H1 (cell line): ENCODE data around the gene CLCNKB. TPM values are rescaled to one million over a fixed set of nuclear protein-coding genes. Genes with fewer than 3 reads are reported as not detected.

Experiments
- CTCF ChIA-PET: fragments of 300-600 bp; sonication (Branson Sonifier 250); formaldehyde crosslinking; loops from one replicate; lab custom pipeline; 2021; ENCODE audit not compliant: partially characterized antibody; lab: Charles Lee
- POLR2A ChIA-PET: fragments of 300-600 bp; sonication (Branson Sonifier 250); formaldehyde crosslinking; loops from one replicate; lab custom pipeline; 2021; ENCODE audit warnings: inconsistent platforms; ENCODE audit not compliant: partially characterized antibody; lab: Charles Lee
- DNase-seq, 2 experiments: peaks; one replicate each; pipeline versions ENCODE4 v3.0.0 to v3.0.0-alpha.2; 2010 to 2022; ENCODE audit warnings: low spot score in 2 of 2, low read depth in 1 of 2, mixed read lengths in 1 of 2
- FAIRE-seq: peaks from 2 replicates; lab custom pipeline; 2011; peaks lifted over from hg19 to GRCh38; lab: Jason Lieb, UNC
- H2AFZ ChIP-seq: 2 replicates; pipeline ENCODE4 v1.8.1; 2012; ENCODE audit warnings: low read length, inconsistent platforms
- H2AK5ac ChIP-seq: 2 replicates; pipeline ENCODE4 v1.6.1; 2013; ENCODE audit warnings: low read depth, low read length
- H2BK120ac ChIP-seq: replicated peaks from 2 replicates; pipeline ENCODE3; 2013; ENCODE audit warnings: low read depth, low read length, inconsistent platforms
- H2BK12ac ChIP-seq: 2 replicates; pipeline ENCODE4 v1.6.1; 2013; ENCODE audit warnings: low read depth, low read length
- H2BK15ac ChIP-seq: 2 replicates; pipeline ENCODE4 v1.6.1; 2013; ENCODE audit warnings: low read length
- H2BK20ac ChIP-seq: 2 replicates; pipeline ENCODE4 v1.6.1; 2013; ENCODE audit warnings: low read length
- H2BK5ac ChIP-seq: 2 replicates; pipeline ENCODE4 v1.6.1; 2013; ENCODE audit warnings: low read depth, low read length
- H3K14ac ChIP-seq: 2 replicates; pipeline ENCODE4 v1.6.1; 2013; ENCODE audit warnings: inconsistent platforms; ENCODE audit not compliant: insufficient read length
- H3K18ac ChIP-seq: 2 replicates; pipeline ENCODE4 v1.6.1; 2013; ENCODE audit warnings: low read length; ENCODE audit errors: extremely low read depth
- H3K23ac ChIP-seq: 2 replicates; pipeline ENCODE4 v1.6.1; 2013; ENCODE audit warnings: inconsistent platforms; ENCODE audit not compliant: insufficient read length
- H3K23me2 ChIP-seq: 2 replicates; pipeline ENCODE4 v1.6.1; 2013; ENCODE audit warnings: low read depth, low read length
- H3K27ac ChIP-seq: 2 replicates; pipeline ENCODE4 v1.6.1; 2011; ENCODE audit warnings: low read depth, low read length, inconsistent platforms
- H3K27me3 ChIP-seq, 4 experiments: replicated peaks in 1 of 4; 1 replicate in 1 of 4; 2 replicates in 3 of 4; pipeline versions ENCODE4 v1.6.1 to v1.8.1; 2011 to 2013; ENCODE audit warnings: low read length in 3 of 4, mild to moderate bottlenecking in 3 of 4, inconsistent platforms in 2 of 4, mixed read lengths in 2 of 4, moderate library complexity in 1 of 4; ENCODE audit not compliant: control insufficient read depth in 3 of 4, insufficient read depth in 3 of 4; ENCODE audit errors: extremely low read depth in 1 of 4
- H3K36me3 ChIP-seq, 4 experiments: 2 replicates each; pipeline versions ENCODE4 v1.6.1 to v1.8.1; 2011 to 2013; ENCODE audit warnings: mild to moderate bottlenecking in 4 of 4, low read length in 3 of 4, moderate library complexity in 2 of 4, control low read depth in 1 of 4, inconsistent platforms in 1 of 4; ENCODE audit not compliant: insufficient read depth in 4 of 4, control insufficient read depth in 2 of 4
- H3K4ac ChIP-seq: replicated peaks from 2 replicates; pipeline ENCODE3; 2013; ENCODE audit warnings: low read length, low read depth, mixed read lengths, inconsistent platforms; ENCODE audit not compliant: insufficient read length
- H3K4me1 ChIP-seq, 4 experiments: replicated peaks in 1 of 4; 1 replicate in 1 of 4; 2 replicates in 3 of 4; pipeline versions ENCODE4 v1.6.1 to v1.8.1; 2011 to 2013; ENCODE audit warnings: low read length in 3 of 4, inconsistent platforms in 2 of 4, mixed read lengths in 1 of 4; ENCODE audit not compliant: insufficient read depth in 4 of 4, control insufficient read depth in 3 of 4
- H3K4me2 ChIP-seq, 2 experiments: 2 replicates each; pipeline versions ENCODE4 v1.6.1 to v1.8.1; 2011 to 2013; ENCODE audit warnings: low read depth in 2 of 2, low read length in 2 of 2, control low read depth in 1 of 2, inconsistent platforms in 1 of 2, mild to moderate bottlenecking in 1 of 2; ENCODE audit not compliant: insufficient read depth in 1 of 2
- H3K4me3 ChIP-seq, 4 experiments: fragments of 200-600, 300-600 bp in 1 of 4; sonication (generic), shearing (Covaris generic), sonication (Bioruptor Twin) in 1 of 4; 2 replicates each; pipeline versions ENCODE4 v1.5.1 to v1.8.1; 2011 to 2016; ENCODE audit warnings: low read length in 4 of 4, low read depth in 3 of 4, control low read depth in 2 of 4, inconsistent platforms in 2 of 4, mild to moderate bottlenecking in 2 of 4, mixed read lengths in 1 of 4, moderate library complexity in 1 of 4; ENCODE audit not compliant: insufficient read depth in 2 of 4; ENCODE audit errors: extremely low read depth in 1 of 4
- H3K56ac ChIP-seq: replicated peaks from 2 replicates; pipeline ENCODE3; 2013; ENCODE audit warnings: low read depth, mild to moderate bottlenecking, mixed read lengths, low read length, inconsistent platforms; ENCODE audit not compliant: insufficient read length
- H3K79me1 ChIP-seq: 2 replicates; pipeline ENCODE4 v1.6.1; 2013; ENCODE audit warnings: low read depth, low read length, control low read depth
- H3K79me2 ChIP-seq, 2 experiments: 2 replicates each; pipeline versions ENCODE4 v1.6.1 to v1.8.1; 2012 to 2013; ENCODE audit warnings: low read length in 2 of 2, mild to moderate bottlenecking in 2 of 2, inconsistent platforms in 1 of 2; ENCODE audit not compliant: insufficient read depth in 2 of 2, control insufficient read depth in 1 of 2
- H3K9ac ChIP-seq, 4 experiments: replicated peaks in 1 of 4; 1 replicate in 1 of 4; 2 replicates in 3 of 4; pipeline versions ENCODE4 v1.6.1 to v1.8.1; 2011 to 2013; ENCODE audit warnings: low read depth in 3 of 4, low read length in 3 of 4, control low read depth in 2 of 4, mild to moderate bottlenecking in 2 of 4, moderate library complexity in 2 of 4, inconsistent platforms in 1 of 4; ENCODE audit errors: extremely low read depth in 1 of 4
- H3K9me3 ChIP-seq, 2 experiments: 2 replicates each; pipeline versions ENCODE4 v1.6.1 to v1.8.1; 2012 to 2013; ENCODE audit warnings: mild to moderate bottlenecking in 2 of 2, moderate library complexity in 2 of 2, control low read depth in 1 of 2, inconsistent platforms in 1 of 2, low read depth in 1 of 2, low read length in 1 of 2, mixed read lengths in 1 of 2; ENCODE audit not compliant: insufficient read depth in 2 of 2
- H4K20me1 ChIP-seq, 2 experiments: replicated peaks in 1 of 2; 2 replicates each; pipeline versions ENCODE3 to v1.8.1; 2011 to 2013; ENCODE audit warnings: inconsistent platforms in 2 of 2, low read length in 2 of 2, mild to moderate bottlenecking in 1 of 2; ENCODE audit not compliant: insufficient read depth in 2 of 2, control insufficient read depth in 1 of 2
- H4K5ac ChIP-seq: 2 replicates; pipeline ENCODE4 v1.6.1; 2013; ENCODE audit warnings: low read length, low read depth, mixed read lengths, inconsistent platforms; ENCODE audit not compliant: insufficient read length
- H4K8ac ChIP-seq: 2 replicates; pipeline ENCODE4 v1.8.0; 2013; ENCODE audit warnings: mild to moderate bottlenecking, moderate library complexity, low read length, inconsistent platforms; ENCODE audit not compliant: insufficient read depth; ENCODE audit errors: extremely low read depth
- H4K91ac ChIP-seq: replicated peaks from 2 replicates; pipeline ENCODE3; 2013; ENCODE audit warnings: low read length, mixed read lengths, inconsistent platforms; ENCODE audit not compliant: insufficient read length
- BCL11A ChIP-seq, 2 experiments: IDR thresholded peaks; one replicate each; pipeline ENCODE4 v1.6.1; 2011; ENCODE audit warnings: low read depth in 2 of 2, low read length in 2 of 2, mild to moderate bottlenecking in 2 of 2
- CBX5 ChIP-seq: fragments of 300-800, 300-1000 bp; sonication (generic); IDR thresholded peaks from 2 replicates; pipeline ENCODE4 v1.7.1; 2016; ENCODE audit warnings: antibody characterized with exemption, low read length, low read depth
- CBX8 ChIP-seq: fragments of 300-800, 300-1000 bp; sonication (generic); IDR thresholded peaks from 2 replicates; pipeline ENCODE4 v1.7.1; 2016; ENCODE audit warnings: low read depth, low read length, borderline replicate concordance
- EGR1 ChIP-seq: IDR thresholded peaks from 2 replicates; pipeline ENCODE4 v1.6.1; 2011; ENCODE audit warnings: low read depth, low read length, borderline replicate concordance
- GABPA ChIP-seq: IDR thresholded peaks from 2 replicates; pipeline ENCODE4 v1.6.1; 2011; ENCODE audit warnings: mild to moderate bottlenecking, low read length, moderate library complexity, borderline replicate concordance; ENCODE audit not compliant: insufficient read depth
- POLR2A ChIP-seq, 2 experiments: IDR thresholded peaks; 1 replicate in 1 of 2; 2 replicates in 1 of 2; pipeline ENCODE4 v1.6.1; 2011; ENCODE audit warnings: low read depth in 2 of 2, low read length in 2 of 2, mild to moderate bottlenecking in 2 of 2; ENCODE audit errors: control extremely low read depth in 1 of 2
- TAF1 ChIP-seq: IDR thresholded peaks from 2 replicates; pipeline ENCODE4 v1.6.1; 2011; ENCODE audit warnings: mild to moderate bottlenecking, low read depth, low read length
- TAF7 ChIP-seq: optimal IDR thresholded peaks from 2 replicates; pipeline ENCODE3; 2011; ENCODE audit warnings: low read depth, mild to moderate bottlenecking, inconsistent platforms, low read length, moderate library complexity, borderline replicate concordance
- TCF12 ChIP-seq: IDR thresholded peaks from 2 replicates; pipeline ENCODE4 v1.6.1; 2011; ENCODE audit warnings: low read depth, mild to moderate bottlenecking, low read length
- WGBS, 2 experiments: shearing (Covaris generic) in 1 of 2; methylation state at CpG; one replicate each; pipeline versions ENCODE4 v1.1.6 to v1.1.7; 2013 to 2015; ENCODE audit warnings: low lambda C conversion rate in 2 of 2, mixed read lengths in 2 of 2, inconsistent platforms in 1 of 2, low coverage in 1 of 2, missing lambda C conversion rate in 1 of 2; ENCODE audit not compliant: insufficient replicate concordance in 2 of 2, insufficient coverage in 1 of 2, insufficient read length in 1 of 2; ENCODE audit errors: extremely low coverage in 1 of 2, missing lambda C conversion rate in 1 of 2; 5-methylcytosine and 5-hydroxymethylcytosine counted together
- polyA plus RNA-seq, 7 experiments: library from polyadenylated mRNA; depleted of rRNA in 3 of 7; stranded (reverse) in 5 of 7; unstranded in 2 of 7; fragments of >200 nt in 5 of 7; fragments of 200-250 nt in 2 of 7; gene quantifications; 1 replicate in 5 of 7; 2 replicates in 1 of 7; 4 replicates in 1 of 7; pipeline versions ENCODE4 v1.2.1 to v1.2.3, GENCODE V29; 2011 to 2013; ENCODE audit warnings: missing spikeins in 2 of 7, mixed read lengths in 2 of 7
- total RNA-seq: library from RNA; stranded (reverse); fragmentation: NEBNext Ultra II Directional; extraction: Animal tissue kit (Norgen Biotek cat#: 25700); gene quantifications from 2 replicates; pipeline ENCODE4 v1.2.1, GENCODE V29; 2021
- TF ChIP-seq, protein P1 (sequence below): IDR thresholded peaks from 2 replicates; pipeline ENCODE4 v1.6.1; 2011; ENCODE audit warnings: low read length, improper control_type of control experiment

Gene CLCNKB
- total and polyA plus RNA-seq, 2 of the 8 experiments (the other 6 are each of a cell fraction or from before 2014, with no cell fraction given) = 1.2 to 3.5 TPM

GRCh38 chr1:16080422-16081150 is 37.0 kb downstream of the CLCNKB start:
- Histone ChIP-seq H2AFZ (no peak overlapping the region), H2BK120ac (no peak overlapping the region), H4K5ac (no peak overlapping the region), H3K4me2 (no peak overlapping the region), H3K23me2 (no peaks in the 10 kb centered on the region), H3K79me2 (no peaks in the 10 kb centered on the region), H2BK20ac (no peak overlapping the region), H3K9ac (no peak overlapping the region), H4K91ac (no peak overlapping the region), H3K14ac (no peak overlapping the region), H2BK12ac (no peak overlapping the region), H3K56ac (no peak overlapping the region), H3K4me3 (no peak overlapping the region), H3K4ac (no peak overlapping the region), H3K79me1 (no peaks in the 10 kb centered on the region), H2AK5ac (no peak overlapping the region), H3K27me3 (peaks cover 0 to 4% (median 3%) of the 10 kb centered on the region in 4 experiments; a peak in 4 of 7 replicates), H4K20me1 (peaks cover 0 to 1% of the 10 kb centered on the region in 2 experiments), H3K9me3 (no peaks in the 10 kb centered on the region), H2BK15ac (no peak overlapping the region), H3K18ac (no peak overlapping the region), H2BK5ac (no peak overlapping the region), H3K4me1 (peaks cover 0 to 5% (median 2%) of the 10 kb centered on the region in 4 experiments; a peak in 1 of 7 replicates), H3K36me3 (no peaks in the 10 kb centered on the region), H3K23ac (no peak overlapping the region), H3K27ac (no peak overlapping the region), H4K8ac (no peak overlapping the region)
- 91% methylated on average over 5 of the region's 5 CpGs; no CpG with 5 or more reads in 1 of the 2 experiments for WGBS, 2 experiments
- ChIA-PET CTCF (interaction anchor here (0.6 to 21.9 kb wide), 16 partner anchors 8 to 319 kb away, joined by 3 to 569 read pairs (median 48); partner anchors contain the start of genes ARHGEF19 and EPHA2), POLR2A (interaction anchor here (0.6 to 3.4 kb wide), 5 partner anchors 66 to 108 kb away, joined by 3 to 13 read pairs (median 5); no protein-coding TSS in a partner anchor)
- DNase-seq (no peak), FAIRE-seq (no peak)
- TF ChIP-seq POLR2A (IDR thresholded peaks at IDR 0.05; ENCODE audit: control extremely low read depth in 1 of 2, low read depth in 2 of 2, low read length in 2 of 2) (no peak), TAF1 (no peak), TAF7 (no peak), TCF12 (no peak), GABPA (no peak), EGR1 (no peak), CBX8 (no peak), BCL11A (IDR thresholded peaks at IDR 0.05; ENCODE audit: low read depth in 2 of 2, low read length in 2 of 2) (no peak), CBX5 (no peak)
- TF ChIP-seq, protein P1, sequence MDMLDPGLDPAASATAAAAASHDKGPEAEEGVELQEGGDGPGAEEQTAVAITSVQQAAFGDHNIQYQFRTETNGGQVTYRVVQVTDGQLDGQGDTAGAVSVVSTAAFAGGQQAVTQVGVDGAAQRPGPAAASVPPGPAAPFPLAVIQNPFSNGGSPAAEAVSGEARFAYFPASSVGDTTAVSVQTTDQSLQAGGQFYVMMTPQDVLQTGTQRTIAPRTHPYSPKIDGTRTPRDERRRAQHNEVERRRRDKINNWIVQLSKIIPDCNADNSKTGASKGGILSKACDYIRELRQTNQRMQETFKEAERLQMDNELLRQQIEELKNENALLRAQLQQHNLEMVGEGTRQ = no peak
